HG03565 (cell line): ENCODE measurements around the gene ITPR1.

Experiments
- ATAC-seq: cut with Tn5 transposase; IDR thresholded peaks from one replicate; pipeline ENCODE4 v1.9.1; 2021; ENCODE audit warnings: mild to moderate bottlenecking, moderate library complexity; ENCODE audit not compliant: unreplicated experiment

ITPR1 gene

GRCh38 chr3:4529876-4530588, 36.9 kb downstream of the ITPR1 start:
- ATAC-seq, result no peak

GRCh38 chr3:4531478-4532025, 38.4 kb downstream of the ITPR1 start:
- ATAC-seq, result no peak

- ATAC-seq, result no peak
Observed at GRCh38 chr3:4532535-4533112, 39.5 kb downstream of the ITPR1 start.

GRCh38 chr3:4533489-4534443, 40.6 kb downstream of the ITPR1 start:
- no peak for ATAC-seq

GRCh38 chr3:4534906-4535305, 41.8 kb downstream of the ITPR1 start:
- no peak for ATAC-seq

GRCh38 chr3:4536260-4536659, 43.1 kb downstream of the ITPR1 start:
- no peak for ATAC-seq

- ATAC-seq, result no peak
Observed at GRCh38 chr3:4540267-4540666, 47.1 kb downstream of the ITPR1 start.

GRCh38 chr3:4543110-4543509, 50.0 kb downstream of the ITPR1 start:
- ATAC-seq, result no peak

- no peak for ATAC-seq
Observed at GRCh38 chr3:4546346-4547178, 53.4 kb downstream of the ITPR1 start.

GRCh38 chr3:4547799-4548198, 54.7 kb downstream of the ITPR1 start:
- no peak for ATAC-seq

GRCh38 chr3:4548356-4548755, 55.2 kb downstream of the ITPR1 start:
- no peak for ATAC-seq

GRCh38 chr3:4548780-4549179, 55.6 kb downstream of the ITPR1 start:
- ATAC-seq, result no peak

GRCh38 chr3:4549896-4550295, 56.7 kb downstream of the ITPR1 start:
- ATAC-seq, result no peak

GRCh38 chr3:4551051-4551711, 58.0 kb downstream of the ITPR1 start:
- no peak for ATAC-seq

GRCh38 chr3:4551794-4552442, 58.8 kb downstream of the ITPR1 start:
- no peak for ATAC-seq

- no peak for ATAC-seq
Observed at GRCh38 chr3:4552811-4553210, 59.7 kb downstream of the ITPR1 start.

GRCh38 chr3:4561661-4562060, 68.5 kb downstream of the ITPR1 start:
- no peak for ATAC-seq

GRCh38 chr3:4562595-4562994, 69.4 kb downstream of the ITPR1 start:
- no peak for ATAC-seq

GRCh38 chr3:4564270-4564669, 71.1 kb downstream of the ITPR1 start:
- no peak for ATAC-seq
